Pons (tissue), 1 donor: ENCODE data around the gene BRD8.
"Not testable (repeated sequence)": the region's sequence is repeated elsewhere in the genome, so short reads cannot be mapped to it uniquely, and the experiment has no call there.

ENCODE experiments used
- DNase-seq: peaks from one replicate; pipeline ENCODE4 v3.0.0-alpha.2; 2016; ENCODE audit warnings: low spot score

BRD8 gene

DNA sequence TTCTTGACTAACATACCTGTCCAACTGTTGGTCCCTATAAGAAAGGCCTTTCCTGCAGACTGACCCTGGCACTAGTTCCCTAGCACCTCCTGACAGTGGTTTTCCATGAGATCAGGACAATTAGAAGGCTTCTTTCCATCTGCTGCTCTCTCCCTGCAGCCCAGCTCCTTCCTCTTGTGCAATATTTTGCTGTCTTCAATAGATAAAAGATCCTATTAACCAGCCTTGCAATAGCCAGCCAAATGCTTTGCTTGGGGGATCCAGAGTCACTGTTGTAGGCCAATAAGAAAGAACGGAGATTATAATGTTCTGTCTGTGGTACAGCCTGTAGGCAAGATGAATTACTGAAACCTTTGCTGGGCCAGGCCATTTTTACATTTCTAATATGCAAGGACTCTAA is 20.8 kb downstream of the BRD8 start:
- DNase-seq: no peak

- not testable (repeated sequence) for DNase-seq
These were observed 22.5 kb downstream of the BRD8 start for GRCh38 chr5:138155977-138156376.

- DNase-seq: no peak
These were observed 28.9 kb downstream of the BRD8 start for GRCh38 chr5:138149530-138149929.

DNA sequence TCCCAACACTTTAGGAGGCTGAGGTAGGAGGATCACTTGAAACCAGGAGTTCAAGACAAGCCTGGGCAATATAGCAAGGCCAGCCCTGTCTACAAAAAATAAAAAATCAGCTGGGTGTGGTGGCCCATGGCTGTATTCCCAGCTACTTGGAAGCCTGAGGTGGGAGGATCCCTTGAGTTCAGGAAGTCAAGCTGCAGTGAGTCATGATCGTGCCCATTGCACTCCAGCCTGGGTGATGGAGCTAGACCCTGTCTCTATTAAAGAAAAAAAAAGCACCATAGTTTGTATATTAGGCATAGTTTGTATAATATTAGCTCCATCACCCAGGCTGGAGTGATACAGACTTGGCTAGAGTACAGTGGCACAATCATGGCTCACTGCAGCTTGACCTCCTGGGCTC is 29.6 kb downstream of the BRD8 start:
- DNase-seq: no peak

- DNase-seq: not testable (repeated sequence)
These were observed 34.9 kb downstream of the BRD8 start for GRCh38 chr5:138143578-138143977.

DNA sequence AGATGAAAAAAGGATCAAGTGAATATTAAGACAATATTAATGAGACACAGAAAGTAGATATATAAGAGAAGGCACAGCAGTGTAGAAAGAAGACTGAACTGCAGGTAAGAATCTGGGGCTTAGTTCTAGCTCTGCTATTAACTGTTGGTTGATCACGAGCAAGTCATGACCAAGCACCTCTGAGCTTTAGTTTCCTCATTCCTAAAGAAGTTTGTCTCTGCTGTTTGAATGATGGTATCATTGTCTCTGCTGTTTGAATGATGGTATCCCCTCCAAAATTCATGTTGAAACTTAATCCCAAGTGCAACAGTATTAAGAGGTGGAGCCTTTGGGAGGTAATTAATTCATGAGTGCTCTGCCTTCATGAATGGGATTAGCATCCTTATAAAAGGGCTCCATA is 36.7 kb downstream of the BRD8 start:
- no peak for DNase-seq

GRCh38 chr5:138140268-138140667 is 38.2 kb downstream of the BRD8 start:
- DNase-seq: no peak

DNA sequence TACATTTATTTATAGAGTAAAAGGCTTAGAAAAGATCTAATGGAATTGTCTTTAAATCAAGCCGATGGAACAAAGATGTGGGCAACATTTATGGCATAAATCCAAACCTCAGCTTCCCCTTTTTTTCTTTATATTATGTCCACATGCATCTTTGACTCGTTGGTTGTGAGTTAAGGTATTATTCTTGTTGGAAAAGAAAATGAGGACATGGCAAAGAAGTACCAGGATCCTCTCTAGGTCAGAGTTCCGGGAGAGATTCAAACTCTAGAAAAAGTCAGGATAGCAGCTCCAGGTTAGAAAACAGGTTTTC is 38.7 kb downstream of the BRD8 start:
- DNase-seq: no peak

DNA sequence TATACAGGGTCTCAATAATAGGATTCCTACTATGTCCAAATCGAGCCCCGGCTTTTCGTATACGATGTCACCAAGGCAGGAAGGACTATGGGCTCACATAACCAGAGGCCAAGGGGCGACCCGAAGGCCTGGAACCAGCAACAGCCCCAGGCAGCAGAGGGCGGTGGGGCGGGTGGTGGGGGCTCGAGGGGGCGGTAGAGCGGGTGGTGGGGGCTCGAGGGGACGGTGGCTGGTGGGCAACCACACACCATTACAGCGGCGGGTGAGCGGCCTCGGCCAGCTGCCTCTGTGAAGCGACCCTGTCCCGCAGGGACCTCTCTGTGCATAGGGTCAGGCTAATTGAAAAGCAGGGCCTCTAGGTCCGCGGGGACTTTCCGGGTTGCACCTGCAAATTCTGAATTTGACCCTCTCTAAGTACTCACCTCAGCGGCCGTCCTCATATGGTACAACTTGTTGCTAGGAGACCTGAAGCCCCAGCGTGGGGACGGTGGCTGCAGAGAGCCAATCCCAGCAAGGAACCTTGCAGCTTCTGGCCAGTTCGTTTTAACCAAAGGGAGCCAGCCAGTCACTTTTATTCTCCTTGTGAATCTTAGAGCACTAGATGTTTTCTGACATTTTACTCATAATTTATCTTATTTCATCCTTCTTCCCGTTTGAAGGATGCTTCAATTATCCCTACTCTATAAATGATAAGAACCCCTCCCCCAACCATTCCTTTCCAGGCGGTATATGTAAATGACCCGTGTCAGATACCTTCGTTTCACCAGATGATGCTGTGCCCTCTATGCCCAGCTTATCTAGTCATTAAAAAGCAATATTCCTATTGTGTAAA is 39.3 kb downstream of the BRD8 start, which contains the start of gene NME5:
Gene NME5 (minus strand): TSS at position 480 of the 832 bp plus-strand sequence. CDS start 648 bp downstream, outside the sequence.
- DNase-seq: peak; percentile 64

GRCh38 chr5:138132543-138132942 is 45.9 kb downstream of the BRD8 start:
- DNase-seq: no peak

GRCh38 chr5:138129347-138129746 is 49.1 kb downstream of the BRD8 start:
- DNase-seq: no peak

- no peak for DNase-seq
These were observed 50.1 kb downstream of the BRD8 start for GRCh38 chr5:138128334-138128733.

- no peak for DNase-seq
These were observed 63.2 kb downstream of the BRD8 start for GRCh38 chr5:138115254-138115653.

DNA sequence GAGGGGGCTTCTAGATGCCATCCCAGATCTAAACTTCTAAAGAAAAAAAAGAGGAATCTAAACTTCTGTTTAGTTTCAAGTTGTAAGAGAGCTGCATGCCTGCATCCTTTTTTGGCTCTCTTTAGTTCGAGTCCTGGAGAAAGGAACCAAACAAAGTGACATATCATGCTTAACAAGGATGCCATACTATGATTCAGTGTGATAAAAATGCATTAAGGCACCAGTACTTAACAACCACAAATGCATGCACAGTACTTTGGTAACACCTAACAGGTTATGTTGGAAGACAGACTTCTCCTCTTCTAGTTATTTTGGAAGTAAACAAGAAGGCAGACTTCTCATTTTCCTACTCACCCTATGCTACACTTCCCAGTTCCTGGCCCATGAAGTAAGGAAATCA is 66.5 kb downstream of the BRD8 start:
- no peak for DNase-seq

GRCh38 chr5:138111181-138111580 is 67.2 kb downstream of the BRD8 start:
- no peak for DNase-seq

- no peak for DNase-seq
These were observed 68.0 kb downstream of the BRD8 start for GRCh38 chr5:138110266-138110963.

DNA sequence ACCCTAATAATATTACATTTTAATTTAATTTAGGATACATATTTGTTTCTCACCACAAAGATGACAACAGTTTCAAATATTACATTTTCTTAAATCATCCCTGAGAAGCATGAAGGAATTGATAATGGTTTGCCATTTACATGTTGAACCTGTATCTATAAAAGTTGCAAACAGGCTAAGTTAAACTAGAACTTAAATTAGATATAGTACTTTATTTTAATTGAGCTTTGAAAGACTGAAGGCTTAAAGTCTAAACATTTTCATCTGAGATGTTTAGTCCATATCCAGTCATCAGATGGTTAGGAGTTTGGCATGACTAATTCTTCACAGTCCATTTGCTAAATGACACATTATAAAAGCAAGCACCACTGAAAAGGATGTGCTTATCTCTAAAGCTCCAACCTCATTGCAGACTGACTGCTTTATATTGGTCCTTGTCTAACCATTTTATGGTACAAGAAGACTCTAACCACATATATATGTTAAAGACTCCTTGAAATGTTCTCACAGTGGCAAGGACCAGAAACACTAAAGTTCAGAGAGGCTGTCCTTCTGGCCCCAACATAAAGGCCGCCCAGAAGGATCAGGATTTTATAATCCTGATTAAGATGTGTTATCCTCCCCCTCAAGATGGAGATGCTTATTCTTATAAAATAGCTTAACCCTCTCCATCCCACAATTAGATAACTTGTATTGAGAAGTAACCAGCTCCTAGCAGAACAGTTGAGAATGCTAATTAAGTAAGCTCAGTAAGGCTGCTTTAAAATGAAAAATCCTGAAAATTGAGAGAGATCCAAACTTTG is 68.8 kb downstream of the BRD8 start:
- no peak for DNase-seq

DNA sequence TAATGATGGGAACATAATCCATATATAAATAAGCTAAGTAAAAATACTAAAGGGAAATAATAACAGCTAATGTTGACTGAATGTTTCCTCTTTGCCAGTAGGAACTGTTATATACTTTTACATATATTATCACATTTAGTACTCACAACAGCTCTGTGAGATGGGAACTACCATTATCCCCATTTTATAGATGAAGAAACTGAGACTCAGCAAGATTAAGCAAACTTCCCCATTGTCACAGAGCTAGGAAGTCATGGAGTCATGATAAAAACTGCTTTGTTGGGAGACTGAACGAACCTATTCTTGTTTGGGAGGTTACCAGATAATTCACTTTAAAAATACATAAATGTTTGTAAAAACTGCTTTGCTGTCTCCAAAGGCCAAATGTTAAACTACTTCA is 71.2 kb downstream of the BRD8 start:
- no peak for DNase-seq

- no peak for DNase-seq
These were observed 72.7 kb downstream of the BRD8 start for GRCh38 chr5:138105709-138106108.

- DNase-seq: no peak
These were observed 75.2 kb downstream of the BRD8 start for GRCh38 chr5:138103319-138103637.

- no peak for DNase-seq
These were observed 75.7 kb downstream of the BRD8 start for GRCh38 chr5:138102454-138103318.
